DLD1 (cell line): Measurements from ENCODE around the gene ERH.

Experiments used
- in situ Hi-C: cut with HindIII; loops from 2 replicates; pipeline ENCODE4 v1.10.0; 2017; ENCODE audit warnings: low sequenced_read_pairs

ERH gene

DNA sequence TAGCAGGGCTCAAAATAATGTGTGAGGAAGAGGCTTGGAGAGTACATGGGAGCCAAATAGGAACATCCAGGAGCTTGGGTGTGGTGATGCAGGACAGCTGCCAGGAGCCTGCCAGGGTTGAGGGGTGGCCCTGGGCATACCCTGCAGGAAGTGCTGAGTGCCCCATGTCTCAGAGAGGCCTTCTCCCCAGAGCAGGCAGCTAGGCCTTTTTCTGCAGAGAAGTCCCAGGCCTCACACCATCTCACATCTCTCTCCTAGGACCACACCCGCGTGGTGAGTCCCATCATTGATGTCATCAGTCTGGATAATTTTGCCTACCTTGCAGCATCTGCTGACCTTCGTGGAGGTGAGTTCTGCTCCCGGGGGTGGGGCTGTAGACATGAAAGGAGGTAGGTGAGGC is 66.9 kb downstream of the ERH start:
- in situ Hi-C loops: no loop called here
